HL-60 (cell line): ENCODE measurements around the gene TNIK.

ENCODE experiments used
- CTCF ChIP-seq: IDR thresholded peaks from one replicate; pipeline ENCODE4 v1.5.1; 2011; ENCODE audit warnings: low read length, control low read depth, inconsistent platforms; ENCODE audit not compliant: insufficient read depth
- POLR2AphosphoS5 ChIP-seq: IDR thresholded peaks from 2 replicates; pipeline ENCODE4 v1.6.1; 2012; ENCODE audit warnings: low read depth

GRCh38 chr3:171428321-171428787, 31.9 kb downstream of the TNIK start:
- TF ChIP-seq CTCF (no peak), POLR2AphosphoS5 (no peak)
